HEK293T (cell line): ENCODE measurements around the gene B3GAT3.
A peak's percentile ranks its signal among the peaks of the same experiment; 100 is the strongest.

Experiments used
- CTCF ChIA-PET: fragments of 350-600 bp; formaldehyde crosslinking; extraction: SDS; loops from one replicate; lab custom pipeline; 2021; ENCODE audit warnings: antibody characterized with exemption, inconsistent platforms; lab: Yijun Ruan, JAX
- POLR2A ChIA-PET: fragments of 350-600 bp; formaldehyde crosslinking; extraction: SDS; loops from one replicate; lab custom pipeline; 2020; ENCODE audit warnings: antibody characterized with exemption, inconsistent platforms; lab: Yijun Ruan, JAX
- DNase-seq: peaks from one replicate; pipeline ENCODE4 v3.0.0; 2012; ENCODE audit warnings: mixed read lengths; ENCODE audit errors: extremely low spot score
- ARNT ChIP-seq: fragments of 450-650 bp; IDR thresholded peaks from 2 replicates; pipeline ENCODE4 v1.6.1; 2017; ENCODE audit warnings: mild to moderate bottlenecking
- BHLHE40 ChIP-seq: fragments of 450-650 bp; IDR thresholded peaks from 2 replicates; pipeline ENCODE4 v1.6.1; 2016; ENCODE audit warnings: mild to moderate bottlenecking, moderate library complexity, borderline replicate concordance
- CTBP1 ChIP-seq: fragments of 450-650 bp; IDR thresholded peaks from 2 replicates; pipeline ENCODE4 v1.6.1; 2016; ENCODE audit warnings: borderline replicate concordance
- ELF4 ChIP-seq: fragments of 450-650 bp; IDR thresholded peaks from 2 replicates; pipeline ENCODE4 v1.6.1; 2017; ENCODE audit warnings: antibody characterized with exemption
- FOXA1 ChIP-seq: fragments of 450-650 bp; IDR thresholded peaks from 2 replicates; pipeline ENCODE4 v1.6.1; 2016; ENCODE audit warnings: mild to moderate bottlenecking
- FOXK2 ChIP-seq: fragments of 450-650 bp; IDR thresholded peaks from 2 replicates; pipeline ENCODE4 v1.6.1; 2016; ENCODE audit warnings: mild to moderate bottlenecking
- FOXM1 ChIP-seq: fragments of 450-650 bp; IDR thresholded peaks from 2 replicates; pipeline ENCODE4 v1.6.1; 2017; ENCODE audit warnings: mild to moderate bottlenecking, borderline replicate concordance
- HDGF ChIP-seq: fragments of 450-650 bp; IDR thresholded peaks from 2 replicates; pipeline ENCODE4 v1.6.1; 2017; ENCODE audit warnings: antibody characterized with exemption, borderline replicate concordance
- L3MBTL2 ChIP-seq: fragments of 450-650 bp; conservative IDR thresholded peaks from 2 replicates; pipeline ENCODE4 v1.6.1; 2016; ENCODE audit warnings: mild to moderate bottlenecking
- LEF1 ChIP-seq: fragments of 450-650 bp; IDR thresholded peaks from 2 replicates; pipeline ENCODE4 v1.6.1; 2017; ENCODE audit warnings: mild to moderate bottlenecking, borderline replicate concordance
- NFRKB ChIP-seq: fragments of 450-650 bp; IDR thresholded peaks from 2 replicates; pipeline ENCODE4 v1.6.1; 2016; ENCODE audit warnings: mild to moderate bottlenecking, moderate library complexity
- PKNOX1 ChIP-seq: fragments of 450-650 bp; IDR thresholded peaks from 2 replicates; pipeline ENCODE4 v1.6.1; 2016
- SP1 ChIP-seq: fragments of 450-650 bp; IDR thresholded peaks from 2 replicates; pipeline ENCODE4 v1.6.1; 2017
- SUZ12 ChIP-seq: fragments of 450-650 bp; IDR thresholded peaks from 2 replicates; pipeline ENCODE4 v1.6.1; 2016; ENCODE audit warnings: mild to moderate bottlenecking
- TARDBP ChIP-seq: fragments of 450-650 bp; IDR thresholded peaks from 2 replicates; pipeline ENCODE4 v1.6.1; 2016
- ZNF384 ChIP-seq: fragments of 450-650 bp; IDR thresholded peaks from 2 replicates; pipeline ENCODE4 v1.6.1; 2016

B3GAT3 gene

GRCh38 chr11:62666259-62666926 lies 44.6 kb upstream of the B3GAT3 start:
- ChIA-PET POLR2A (interaction anchor here (0.8 to 7.2 kb wide), 9 partner anchors 10 to 87 kb away, joined by 5 to 90 read pairs (median 12); partner anchors contain the start of genes B3GAT3, EML3, INTS5 and MTA2), CTCF (no interaction called here)
- no peak for DNase-seq
- TF ChIP-seq CTBP1 (no peak), NFRKB (no peak), ZNF384 (no peak), SUZ12 (no peak), FOXA1 (no peak), SP1 (no peak), PKNOX1 (no peak), HDGF (no peak), ARNT (no peak), LEF1 (no peak), L3MBTL2 (no peak), BHLHE40 (no peak), FOXM1 (no peak), ELF4 (no peak), FOXK2 (no peak), TARDBP (no peak)

GRCh38 chr11:62665599-62666258 lies 43.9 kb upstream of the B3GAT3 start:
- TF ChIP-seq L3MBTL2 (peak; percentile 24; the same call in 1 of the 2 replicates), ARNT (no peak)
- DNase-seq = peak; percentile 18
- CTCF ChIA-PET = no interaction called here
- POLR2A ChIA-PET = interaction anchor here (0.9 to 3.7 kb wide), 23 partner anchors 10 to 216 kb away, joined by 3 to 90 read pairs (median 7); partner anchors contain the start of genes B3GAT3, EEF1G, EML3 and GANAB

GRCh38 chr11:62665075-62665598 lies 43.4 kb upstream of the B3GAT3 start, which contains the start of the genes C11orf98 and CSKMT:
TSS of gene C11orf98 (minus strand) at chr11:62665210. CDS start at chr11:62665169, 41 bp downstream.
TSS of gene CSKMT (plus strand) at chr11:62665312. CDS start at chr11:62665880, 568 bp downstream.
- ChIA-PET POLR2A (interaction anchor here (0.7 to 3.7 kb wide), 30 partner anchors 10 to 217 kb away, joined by 3 to 90 read pairs (median 5); partner anchors contain the start of genes B3GAT3, EEF1G, EML3 and GANAB), CTCF (no interaction called here)
- no peak for TF ChIP-seq FOXK2
- TF ChIP-seq TARDBP = no peak
- TF ChIP-seq ELF4 = peak; percentile 93
- peak; percentile 94 for DNase-seq

- ChIA-PET POLR2A (interaction anchor here (0.6 to 3.7 kb wide), 29 partner anchors 10 to 377 kb away, joined by 3 to 90 read pairs (median 5); partner anchors contain the start of genes B3GAT3, EEF1G, EML3 and GANAB), CTCF (no interaction called here)
- TF ChIP-seq SP1 (no peak), SUZ12 (no peak), ELF4 (no peak), HDGF (no peak), LEF1 (no peak), ZNF384 (no peak)
- DNase-seq = no peak
Observed at GRCh38 chr11:62664405-62665074, 42.8 kb upstream of the B3GAT3 start.

GRCh38 chr11:62656796-62657429 lies 35.1 kb upstream of the B3GAT3 start:
- no peak for DNase-seq
- POLR2A ChIA-PET = interaction anchor here (1.2 to 5.1 kb wide), 4 partner anchors 7 to 185 kb away, joined by 3 to 90 read pairs (median 32); partner anchors contain the start of genes C11orf98, CSKMT, GANAB and LBHD1
- no peak for TF ChIP-seq L3MBTL2
- TF ChIP-seq FOXM1 = no peak
- TF ChIP-seq TARDBP = no peak
- TF ChIP-seq PKNOX1 = no peak
- TF ChIP-seq BHLHE40 = no peak
- no peak for TF ChIP-seq NFRKB
- TF ChIP-seq SP1 = no peak
- no peak for TF ChIP-seq SUZ12
- TF ChIP-seq ARNT = no peak
- TF ChIP-seq CTBP1 = no peak
- TF ChIP-seq LEF1 = no peak
- no peak for TF ChIP-seq ZNF384
- TF ChIP-seq HDGF = no peak
- TF ChIP-seq FOXA1 = no peak
- no peak for TF ChIP-seq ELF4
- no peak for TF ChIP-seq FOXK2
- CTCF ChIA-PET = no interaction called here

GRCh38 chr11:62654297-62654696 lies 32.5 kb upstream of the B3GAT3 start:
- CTCF ChIA-PET = no interaction called here
- POLR2A ChIA-PET = interaction anchor here (1.4 to 5.1 kb wide), 6 partner anchors 8 to 63 kb away, joined by 3 to 90 read pairs (median 8); partner anchors contain the start of genes B3GAT3, C11orf98, CSKMT and LBHD1
- DNase-seq = no peak
- TF ChIP-seq ELF4 = no peak
- no peak for TF ChIP-seq FOXK2
- no peak for TF ChIP-seq BHLHE40
- no peak for TF ChIP-seq CTBP1
- TF ChIP-seq ARNT = no peak
- no peak for TF ChIP-seq FOXM1
- no peak for TF ChIP-seq L3MBTL2
- TF ChIP-seq TARDBP = no peak
- no peak for TF ChIP-seq ZNF384
- TF ChIP-seq SUZ12 = no peak
- TF ChIP-seq HDGF = no peak
- no peak for TF ChIP-seq SP1
- TF ChIP-seq PKNOX1 = no peak
- TF ChIP-seq LEF1 = no peak
- TF ChIP-seq NFRKB = no peak
- TF ChIP-seq FOXA1 = no peak
